SK-N-SH (cell line): Measurements from ENCODE around the gene CHMP1A.

ENCODE experiments used
- CHD2 ChIP-seq: fragments of 150-350 bp; IDR thresholded peaks from 2 replicates; pipeline ENCODE4 v1.6.1; 2018; ENCODE audit warnings: low read length; ENCODE audit not compliant: partially characterized antibody
- CTCF ChIP-seq: fragments of 200-600 bp; sonication (generic); IDR thresholded peaks from 2 replicates; pipeline ENCODE4 v1.6.1; 2017; ENCODE audit warnings: antibody characterized with exemption, mild to moderate bottlenecking, moderate library complexity
- EZH2phosphoT487 ChIP-seq: fragments of 200-600 bp; sonication (generic); IDR thresholded peaks from 2 replicates; pipeline ENCODE4 v1.6.1; 2017; ENCODE audit warnings: low read depth, mixed run types, mild to moderate bottlenecking, antibody characterized with exemption, moderate library complexity, borderline replicate concordance
- MAX ChIP-seq: IDR thresholded peaks from 2 replicates; pipeline ENCODE4 v1.4.0; 2012; ENCODE audit warnings: low read depth
- MXI1 ChIP-seq: IDR thresholded peaks from 2 replicates; pipeline ENCODE4 v1.6.1; 2012; ENCODE audit warnings: mild to moderate bottlenecking, low read depth, low read length, improper control_type of control experiment
- SMC3 ChIP-seq: IDR thresholded peaks from 2 replicates; pipeline ENCODE4 v1.6.1; 2012; ENCODE audit warnings: low read depth, low read length, improper control_type of control experiment
- TAF1 ChIP-seq: IDR thresholded peaks from 2 replicates; pipeline ENCODE4 v1.6.1; 2012; ENCODE audit warnings: low read depth, mild to moderate bottlenecking, low read length, moderate library complexity, borderline replicate concordance
- USF2 ChIP-seq: fragments of 150-350 bp; IDR thresholded peaks from 2 replicates; pipeline ENCODE4 v1.6.1; 2017; ENCODE audit warnings: antibody characterized with exemption, low read length, low read depth, borderline replicate concordance

GRCh38 chr16:89693931-89694783 lies 36.6 kb upstream of the CHMP1A start:
- TF ChIP-seq CTCF, result no peak
- TF ChIP-seq USF2, result no peak
- TF ChIP-seq MXI1, result no peak
- TF ChIP-seq MAX, result no peak
- TF ChIP-seq CHD2, result no peak
- TF ChIP-seq EZH2phosphoT487, result no peak
- no peak for TF ChIP-seq TAF1
- TF ChIP-seq SMC3, result no peak
